PFSK-1 (cell line): ENCODE results near the gene KLHL22.

Experiments used
- FOXP2 ChIP-seq: optimal IDR thresholded peaks from 2 replicates; pipeline ENCODE3; 2011; ENCODE audit warnings: borderline replicate concordance, control low read depth, inconsistent platforms; ENCODE audit not compliant: insufficient read depth; ENCODE audit errors: extremely low read length, extremely low read depth
- POLR2AphosphoS5 ChIP-seq: IDR thresholded peaks from 2 replicates; pipeline ENCODE4 v1.6.1; 2012; ENCODE audit warnings: low read depth, mild to moderate bottlenecking, control low read depth, low read length, moderate library complexity
- REST ChIP-seq, 2 experiments: IDR thresholded peaks; 2 replicates each; pipeline versions ENCODE4 v1.6.1 to v1.8.0; 2011 to 2012; ENCODE audit warnings: low read depth in 2 of 2, low read length in 2 of 2, control low read depth in 1 of 2, inconsistent platforms in 1 of 2, mild to moderate bottlenecking in 1 of 2, moderate library complexity in 1 of 2; ENCODE audit not compliant: insufficient read depth in 1 of 2
- SIN3A ChIP-seq: IDR thresholded peaks from 2 replicates; pipeline ENCODE4 v1.6.1; 2012; ENCODE audit warnings: mild to moderate bottlenecking, low read length, moderate library complexity, borderline replicate concordance; ENCODE audit not compliant: insufficient read depth

- TF ChIP-seq FOXP2 (no peak), POLR2AphosphoS5 (no peak; the same call in 1 of the 2 replicates), SIN3A (no peak), REST (IDR thresholded peaks at IDR 0.05; ENCODE audit: insufficient read depth in 1 of 2, low read depth in 2 of 2, low read length in 2 of 2) (no peak)
Observed at GRCh38 chr22:20436768-20437612, 58.6 kb downstream of the KLHL22 start.
